Astrocyte (in vitro differentiated cells and primary cell): ENCODE results near the gene OR1I1. TPM values are rescaled to one million over a fixed set of nuclear protein-coding genes. Genes with fewer than 3 reads are reported as not detected.
"Not testable (repeated sequence)": the region's sequence is repeated elsewhere in the genome, so short reads cannot be mapped to it uniquely, and the experiment has no call there.

ENCODE experiments used
- DNase-seq: peaks from one replicate; pipeline ENCODE4 v3.0.0-alpha.2; 2010; ENCODE audit warnings: low read depth
- FAIRE-seq: peaks from 2 replicates; lab custom pipeline; 2011; peaks lifted over from hg19 to GRCh38; lab: Jason Lieb, UNC
- H2AFZ ChIP-seq: 2 replicates; pipeline ENCODE4 v1.6.0; 2012; ENCODE audit warnings: low read depth, low read length, inconsistent platforms
- H3K27ac ChIP-seq: 2 replicates; pipeline ENCODE4 v1.5.1; 2011; ENCODE audit warnings: low read depth, low read length, inconsistent platforms
- H3K27me3 ChIP-seq: 2 replicates; pipeline ENCODE4 v1.6.0; 2011; ENCODE audit warnings: low read length, inconsistent platforms; ENCODE audit not compliant: insufficient read depth
- H3K36me3 ChIP-seq: 2 replicates; pipeline ENCODE4 v1.5.1; 2011; ENCODE audit warnings: low read length, inconsistent platforms; ENCODE audit not compliant: insufficient read depth
- H3K4me1 ChIP-seq: 2 replicates; pipeline ENCODE4 v1.5.1; 2011; ENCODE audit warnings: low read length, inconsistent platforms; ENCODE audit not compliant: insufficient read depth
- H3K4me2 ChIP-seq: 2 replicates; pipeline ENCODE4 v1.6.0; 2012; ENCODE audit warnings: low read length, inconsistent platforms
- H3K4me3 ChIP-seq: 2 replicates; pipeline ENCODE4 v1.5.1; 2011; ENCODE audit warnings: low read depth, mild to moderate bottlenecking, low read length, inconsistent platforms; ENCODE audit not compliant: insufficient read depth
- H3K79me2 ChIP-seq: 2 replicates; pipeline ENCODE4 v1.6.0; 2012; ENCODE audit warnings: mild to moderate bottlenecking, low read length, inconsistent platforms; ENCODE audit not compliant: insufficient read depth
- H3K9ac ChIP-seq: 2 replicates; pipeline ENCODE4 v1.6.0; 2012; ENCODE audit warnings: mild to moderate bottlenecking, low read length, inconsistent platforms
- H3K9me3 ChIP-seq: 2 replicates; pipeline ENCODE4 v1.5.1; 2012; ENCODE audit warnings: low read depth, mild to moderate bottlenecking, low read length, inconsistent platforms; ENCODE audit not compliant: insufficient read depth
- H4K20me1 ChIP-seq: 2 replicates; pipeline ENCODE4 v1.6.0; 2012; ENCODE audit warnings: low read length, inconsistent platforms; ENCODE audit not compliant: insufficient read depth
- H3K27ac Mint-ChIP-seq: one replicate; pipeline ENCODE4 v1.8.0; 2021; ENCODE audit warnings: mild to moderate bottlenecking, mixed read lengths; ENCODE audit not compliant: unreplicated experiment
- H3K27me3 Mint-ChIP-seq: one replicate; pipeline ENCODE4 v1.8.0; 2021; ENCODE audit warnings: low read depth, mixed read lengths; ENCODE audit not compliant: unreplicated experiment
- H3K36me3 Mint-ChIP-seq: one replicate; pipeline ENCODE4 v1.8.0; 2021; ENCODE audit warnings: low read depth, mixed read lengths; ENCODE audit not compliant: unreplicated experiment
- H3K4me1 Mint-ChIP-seq: one replicate; pipeline ENCODE4 v1.8.0; 2021; ENCODE audit warnings: low read depth, mixed read lengths; ENCODE audit not compliant: unreplicated experiment
- H3K4me3 Mint-ChIP-seq: one replicate; pipeline ENCODE4 v1.8.0; 2021; ENCODE audit warnings: mild to moderate bottlenecking, moderate library complexity, mixed read lengths; ENCODE audit not compliant: unreplicated experiment
- H3K9me3 Mint-ChIP-seq: one replicate; pipeline ENCODE4 v1.8.0; 2021; ENCODE audit warnings: mild to moderate bottlenecking, mixed read lengths; ENCODE audit not compliant: unreplicated experiment
- CTCF ChIP-seq: IDR thresholded peaks from 2 replicates; pipeline ENCODE4 v1.5.1; 2011; ENCODE audit warnings: low read depth, mild to moderate bottlenecking, inconsistent platforms, low read length, moderate library complexity; ENCODE audit not compliant: insufficient read depth
- EZH2 ChIP-seq: IDR thresholded peaks from 2 replicates; pipeline ENCODE4 v1.6.1; 2012; ENCODE audit warnings: mild to moderate bottlenecking, low read length, inconsistent platforms; ENCODE audit not compliant: insufficient read depth
- total RNA-seq: library from RNA; stranded (reverse); gene quantifications from 2 replicates; pipeline ENCODE4 v1.2.1, GENCODE V29; 2021

The OR1I1 gene
- total RNA-seq, 1 donor from 2014 or later = not detected

GRCh38 chr19:15096223-15096622 lies 14.2 kb downstream of the OR1I1 start:
- Mint-ChIP-seq H3K27ac (no peak overlapping the region), H3K9me3 (no peaks in the 10 kb centered on the region), H3K27me3 (peaks cover 7% of the 10 kb centered on the region), H3K4me3 (no peak overlapping the region), H3K4me1 (no peaks in the 10 kb centered on the region), H3K36me3 (no peaks in the 10 kb centered on the region)
- TF ChIP-seq CTCF (no peak), EZH2 (no peak)
- DNase-seq = no peak
- no peaks in the 10 kb centered on the region for H3K9me3 ChIP-seq
- H4K20me1 ChIP-seq = no peaks in the 10 kb centered on the region
- FAIRE-seq = no peak
- no peak overlapping the region for H3K4me3 ChIP-seq
- no peak overlapping the region for H3K4me2 ChIP-seq
- H3K9ac ChIP-seq = no peak overlapping the region
- no peaks in the 10 kb centered on the region for H3K36me3 ChIP-seq
- H3K27me3 ChIP-seq = no peaks in the 10 kb centered on the region
- H3K79me2 ChIP-seq = no peaks in the 10 kb centered on the region
- no peaks in the 10 kb centered on the region for H3K4me1 ChIP-seq
- no peak overlapping the region for H2AFZ ChIP-seq
- no peak overlapping the region for H3K27ac ChIP-seq

GRCh38 chr19:15097980-15098379 lies 16.0 kb downstream of the OR1I1 start:
- H3K9me3 ChIP-seq, FAIRE-seq, H2AFZ ChIP-seq, H3K4me3 Mint-ChIP-seq, DNase-seq, H3K4me1 ChIP-seq, H4K20me1 ChIP-seq, H3K27ac Mint-ChIP-seq, H3K27me3 ChIP-seq, H3K79me2 ChIP-seq, H3K36me3 Mint-ChIP-seq, H3K9ac ChIP-seq, H3K4me2 ChIP-seq, H3K36me3 ChIP-seq, H3K4me1 Mint-ChIP-seq, H3K4me3 ChIP-seq, H3K9me3 Mint-ChIP-seq, H3K27ac ChIP-seq, H3K27me3 Mint-ChIP-seq: not testable (repeated sequence)

- Mint-ChIP-seq H3K4me3 (no peak overlapping the region), H3K36me3 (no peaks in the 10 kb centered on the region), H3K27ac (no peak overlapping the region), H3K9me3 (no peaks in the 10 kb centered on the region), H3K4me1 (no peaks in the 10 kb centered on the region), H3K27me3 (peaks cover 7% of the 10 kb centered on the region)
- DNase-seq (no peak), FAIRE-seq (no peak)
- Histone ChIP-seq H3K4me3 (no peak overlapping the region), H3K27ac (no peak overlapping the region), H3K9me3 (peaks cover 2% of the 10 kb centered on the region), H3K4me2 (no peak overlapping the region), H3K79me2 (no peaks in the 10 kb centered on the region), H3K4me1 (no peaks in the 10 kb centered on the region), H3K9ac (no peak overlapping the region), H4K20me1 (no peaks in the 10 kb centered on the region), H3K36me3 (no peaks in the 10 kb centered on the region), H3K27me3 (no peaks in the 10 kb centered on the region), H2AFZ (no peak overlapping the region)
- TF ChIP-seq EZH2 (no peak), CTCF (no peak)
Measured at GRCh38 chr19:15098460-15098859, 16.4 kb downstream of the OR1I1 start.
